ENCODE measurements around the gene HECTD2.
A peak's percentile ranks its signal among the peaks of the same experiment; 100 is the strongest.
"Not testable (repeated sequence)": the region's sequence is repeated elsewhere in the genome, so short reads cannot be mapped to it uniquely, and the experiment has no call there.

The HECTD2 gene, protein sequence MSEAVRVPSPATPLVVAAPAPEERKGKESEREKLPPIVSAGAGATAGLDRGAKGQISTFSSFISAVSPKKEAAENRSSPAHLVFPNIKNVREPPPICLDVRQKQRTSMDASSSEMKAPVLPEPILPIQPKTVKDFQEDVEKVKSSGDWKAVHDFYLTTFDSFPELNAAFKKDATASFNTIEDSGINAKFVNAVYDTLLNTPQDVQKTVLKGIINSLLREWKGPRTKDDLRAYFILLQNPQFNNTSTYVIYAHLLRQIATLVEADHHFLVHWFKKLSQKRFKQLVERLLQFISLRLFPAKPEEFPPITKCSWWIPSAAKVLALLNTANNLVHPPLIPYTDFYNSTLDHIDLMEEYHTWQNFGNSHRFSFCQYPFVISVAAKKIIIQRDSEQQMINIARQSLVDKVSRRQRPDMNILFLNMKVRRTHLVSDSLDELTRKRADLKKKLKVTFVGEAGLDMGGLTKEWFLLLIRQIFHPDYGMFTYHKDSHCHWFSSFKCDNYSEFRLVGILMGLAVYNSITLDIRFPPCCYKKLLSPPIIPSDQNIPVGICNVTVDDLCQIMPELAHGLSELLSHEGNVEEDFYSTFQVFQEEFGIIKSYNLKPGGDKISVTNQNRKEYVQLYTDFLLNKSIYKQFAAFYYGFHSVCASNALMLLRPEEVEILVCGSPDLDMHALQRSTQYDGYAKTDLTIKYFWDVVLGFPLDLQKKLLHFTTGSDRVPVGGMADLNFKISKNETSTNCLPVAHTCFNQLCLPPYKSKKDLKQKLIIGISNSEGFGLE

GRCh38 chr10:91409869-91410637 lies at the start of gene HECTD2:
Gene HECTD2, plus strand, starts transcription at chr10:91410344. Its CDS starts 95 bp downstream, at chr10:91410439.
- no peak for DNase-seq (ENCODE audit: low read depth)
- TF ChIP-seq, protein P1, sequence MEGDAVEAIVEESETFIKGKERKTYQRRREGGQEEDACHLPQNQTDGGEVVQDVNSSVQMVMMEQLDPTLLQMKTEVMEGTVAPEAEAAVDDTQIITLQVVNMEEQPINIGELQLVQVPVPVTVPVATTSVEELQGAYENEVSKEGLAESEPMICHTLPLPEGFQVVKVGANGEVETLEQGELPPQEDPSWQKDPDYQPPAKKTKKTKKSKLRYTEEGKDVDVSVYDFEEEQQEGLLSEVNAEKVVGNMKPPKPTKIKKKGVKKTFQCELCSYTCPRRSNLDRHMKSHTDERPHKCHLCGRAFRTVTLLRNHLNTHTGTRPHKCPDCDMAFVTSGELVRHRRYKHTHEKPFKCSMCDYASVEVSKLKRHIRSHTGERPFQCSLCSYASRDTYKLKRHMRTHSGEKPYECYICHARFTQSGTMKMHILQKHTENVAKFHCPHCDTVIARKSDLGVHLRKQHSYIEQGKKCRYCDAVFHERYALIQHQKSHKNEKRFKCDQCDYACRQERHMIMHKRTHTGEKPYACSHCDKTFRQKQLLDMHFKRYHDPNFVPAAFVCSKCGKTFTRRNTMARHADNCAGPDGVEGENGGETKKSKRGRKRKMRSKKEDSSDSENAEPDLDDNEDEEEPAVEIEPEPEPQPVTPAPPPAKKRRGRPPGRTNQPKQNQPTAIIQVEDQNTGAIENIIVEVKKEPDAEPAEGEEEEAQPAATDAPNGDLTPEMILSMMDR (IDR thresholded peaks at IDR 0.05; ENCODE audit: control insufficient read depth, insufficient read depth, low read depth, low read length, missing control alignments): no peak

GRCh38 chr10:91360461-91360860 lies 49.7 kb upstream of the HECTD2 start:
- no peak for DNase-seq (ENCODE audit: low read depth)
- H3K4me3 ChIP-seq (ENCODE audit: control insufficient read depth, low read depth, low read length): no peak overlapping the region
- TF ChIP-seq, protein P1 (IDR thresholded peaks at IDR 0.05; ENCODE audit: control insufficient read depth, insufficient read depth, low read depth, low read length, missing control alignments): no peak

More at GRCh38 chr10:91409869-91410637, at the start of gene HECTD2:
- peak within 1 kb of the TSS; percentile 82 for H3K4me3 ChIP-seq (ENCODE audit: control insufficient read depth, low read depth, low read length)

DNA sequence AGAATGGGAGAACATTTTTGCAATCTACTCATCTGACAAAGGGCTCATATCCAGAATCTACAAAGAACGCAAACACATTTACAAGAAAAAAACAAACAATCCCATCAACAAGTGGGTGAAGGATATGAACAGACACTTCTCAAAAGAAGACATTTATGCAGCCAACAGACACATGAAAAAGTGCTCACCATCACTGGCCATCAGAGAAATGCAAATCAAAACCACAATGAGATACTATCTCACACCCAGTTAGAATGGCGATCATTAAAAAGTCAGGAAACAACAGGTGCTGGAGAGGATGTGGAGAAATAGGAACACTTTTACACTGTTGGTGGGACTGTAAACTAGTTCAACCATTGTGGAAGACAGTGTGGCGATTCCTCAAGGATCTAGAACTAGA lies 44.6 kb upstream of the HECTD2 start:
- not testable (repeated sequence) for DNase-seq (ENCODE audit: low read depth); H3K4me3 ChIP-seq (ENCODE audit: control insufficient read depth, low read depth, low read length)

DNA sequence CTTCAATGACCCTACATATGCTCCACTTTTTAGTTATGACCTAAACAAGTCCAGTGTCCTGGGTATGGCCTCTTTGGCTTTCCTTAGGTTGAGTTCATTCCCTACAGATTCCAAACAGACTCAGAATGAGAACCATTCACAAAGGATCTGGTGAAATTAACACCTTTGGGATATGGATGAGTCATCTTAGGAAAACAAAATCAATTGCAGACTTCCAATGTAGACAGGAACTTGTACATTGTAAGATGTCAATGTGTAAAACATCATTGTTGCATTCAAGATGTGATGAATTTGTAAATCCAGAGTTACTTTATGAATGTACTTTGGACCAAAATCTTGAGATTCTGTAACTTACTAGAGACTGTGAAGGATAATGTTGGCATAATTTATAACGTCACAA lies 43.4 kb upstream of the HECTD2 start:
- no peak overlapping the region for H3K4me3 ChIP-seq (ENCODE audit: control insufficient read depth, low read depth, low read length)
- no peak for DNase-seq (ENCODE audit: low read depth)
- TF ChIP-seq, protein P1 (IDR thresholded peaks at IDR 0.05; ENCODE audit: control insufficient read depth, insufficient read depth, low read depth, low read length, missing control alignments): no peak

DNA sequence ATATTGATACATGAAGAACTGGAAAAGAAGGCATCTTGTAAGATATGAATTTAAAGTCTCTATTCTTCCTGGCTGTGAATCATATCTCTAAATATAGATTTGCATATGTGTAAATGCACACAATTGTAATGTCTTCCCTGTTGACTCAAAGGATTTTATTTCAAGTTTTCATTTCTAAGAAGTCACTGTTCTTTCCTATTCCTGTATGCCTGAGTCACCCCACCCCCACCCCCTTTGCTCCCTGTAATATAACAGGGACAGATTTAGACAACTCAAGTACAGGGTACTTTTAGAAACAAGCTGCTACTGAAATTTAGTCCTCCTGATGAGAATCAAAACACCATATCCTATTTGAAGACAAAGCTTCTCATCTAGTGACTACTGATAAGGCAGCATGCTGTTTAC lies 43.0 kb upstream of the HECTD2 start:
- DNase-seq (ENCODE audit: low read depth): no peak
- no peak overlapping the region for H3K4me3 ChIP-seq (ENCODE audit: control insufficient read depth, low read depth, low read length)
- TF ChIP-seq, protein P1 (IDR thresholded peaks at IDR 0.05; ENCODE audit: control insufficient read depth, insufficient read depth, low read depth, low read length, missing control alignments): no peak

GRCh38 chr10:91367558-91367957 lies 42.6 kb upstream of the HECTD2 start:
- DNase-seq (ENCODE audit: low read depth): no peak
- TF ChIP-seq, protein P1 (IDR thresholded peaks at IDR 0.05; ENCODE audit: control insufficient read depth, insufficient read depth, low read depth, low read length, missing control alignments): no peak

More at GRCh38 chr10:91367558-91367957, 42.6 kb upstream of the HECTD2 start:
- H3K4me3 ChIP-seq (ENCODE audit: control insufficient read depth, low read depth, low read length): no peak overlapping the region

Data from AG09309 (cell line).